ENCODE results near the gene TMEM139.

The TMEM139 gene

GRCh38 chr7:143247372-143247771 lies 37.4 kb upstream of the TMEM139 start:
- DNase-seq (ENCODE audit: low read depth), result no peak
- in situ Hi-C loops (cut with HindIII; ENCODE audit: low sequenced_read_pairs), result no loop called here
- TF ChIP-seq, protein P1, sequence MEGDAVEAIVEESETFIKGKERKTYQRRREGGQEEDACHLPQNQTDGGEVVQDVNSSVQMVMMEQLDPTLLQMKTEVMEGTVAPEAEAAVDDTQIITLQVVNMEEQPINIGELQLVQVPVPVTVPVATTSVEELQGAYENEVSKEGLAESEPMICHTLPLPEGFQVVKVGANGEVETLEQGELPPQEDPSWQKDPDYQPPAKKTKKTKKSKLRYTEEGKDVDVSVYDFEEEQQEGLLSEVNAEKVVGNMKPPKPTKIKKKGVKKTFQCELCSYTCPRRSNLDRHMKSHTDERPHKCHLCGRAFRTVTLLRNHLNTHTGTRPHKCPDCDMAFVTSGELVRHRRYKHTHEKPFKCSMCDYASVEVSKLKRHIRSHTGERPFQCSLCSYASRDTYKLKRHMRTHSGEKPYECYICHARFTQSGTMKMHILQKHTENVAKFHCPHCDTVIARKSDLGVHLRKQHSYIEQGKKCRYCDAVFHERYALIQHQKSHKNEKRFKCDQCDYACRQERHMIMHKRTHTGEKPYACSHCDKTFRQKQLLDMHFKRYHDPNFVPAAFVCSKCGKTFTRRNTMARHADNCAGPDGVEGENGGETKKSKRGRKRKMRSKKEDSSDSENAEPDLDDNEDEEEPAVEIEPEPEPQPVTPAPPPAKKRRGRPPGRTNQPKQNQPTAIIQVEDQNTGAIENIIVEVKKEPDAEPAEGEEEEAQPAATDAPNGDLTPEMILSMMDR (IDR thresholded peaks at IDR 0.05; ENCODE audit: low read depth, low read length, missing control alignments), result no peak
- H3K4me3 ChIP-seq (ENCODE audit: low read depth, low read length), result no peak overlapping the region

DNA sequence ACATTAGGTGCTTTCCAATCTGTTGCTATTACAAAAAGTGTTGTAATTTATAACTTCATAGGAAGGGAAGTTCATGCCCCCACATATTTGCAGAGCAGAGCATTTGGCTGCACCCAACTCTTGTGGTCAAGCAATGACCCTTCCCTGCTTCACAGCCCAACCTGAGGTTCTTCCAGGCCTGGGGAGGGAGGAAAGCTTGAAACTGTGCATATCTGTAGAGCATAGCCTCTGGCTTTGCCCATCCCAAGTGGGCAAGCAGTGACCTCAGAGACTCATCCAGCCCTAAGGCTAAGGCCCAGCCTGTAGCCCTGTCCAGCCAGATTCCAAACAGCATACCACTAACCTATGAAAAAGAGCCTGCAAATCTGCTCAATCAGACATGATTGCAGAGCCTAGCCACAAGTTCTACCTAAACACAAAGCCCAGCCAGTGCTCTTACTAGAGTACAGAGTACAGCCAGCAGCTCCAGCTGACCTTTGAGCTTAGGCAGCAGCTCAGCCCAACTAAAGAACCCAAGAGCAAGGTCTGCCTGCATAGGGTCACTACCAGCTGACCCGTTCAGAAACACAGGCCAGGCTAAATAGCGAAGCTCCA lies 35.9 kb upstream of the TMEM139 start:
- in situ Hi-C loops (cut with HindIII; ENCODE audit: low sequenced_read_pairs), result no loop called here
- H3K4me3 ChIP-seq (ENCODE audit: low read depth, low read length), result no peak overlapping the region
- TF ChIP-seq, protein P1 (IDR thresholded peaks at IDR 0.05; ENCODE audit: low read depth, low read length, missing control alignments), result no peak
- no peak for DNase-seq (ENCODE audit: low read depth)

- DNase-seq (ENCODE audit: low read depth), result no peak
- TF ChIP-seq, protein P1 (IDR thresholded peaks at IDR 0.05; ENCODE audit: low read depth, low read length, missing control alignments), result no peak
- in situ Hi-C loops (cut with HindIII; ENCODE audit: low sequenced_read_pairs), result no loop called here
- H3K4me3 ChIP-seq (ENCODE audit: low read depth, low read length), result no peak overlapping the region
These were observed 34.6 kb upstream of the TMEM139 start for GRCh38 chr7:143250199-143250598.

DNA sequence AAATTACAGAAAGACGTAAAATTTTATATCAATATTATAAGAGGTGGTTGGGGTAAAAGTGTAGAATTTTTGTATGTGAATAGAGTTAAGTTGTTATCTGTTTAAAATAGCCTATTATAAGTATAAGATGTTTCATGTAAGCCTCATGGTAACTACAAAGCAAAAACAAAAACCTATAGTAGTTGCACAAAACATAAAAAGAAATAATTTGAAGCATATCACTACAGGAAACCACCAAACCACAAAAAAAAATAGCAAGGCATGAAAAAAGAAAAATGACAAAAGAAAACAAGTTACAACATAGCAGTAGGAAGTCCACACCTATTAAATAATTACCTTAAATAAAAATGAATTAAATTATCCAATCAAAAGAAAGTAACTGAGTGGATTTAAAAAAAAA lies 33.9 kb upstream of the TMEM139 start:
- no peak overlapping the region for H3K4me3 ChIP-seq (ENCODE audit: low read depth, low read length)
- TF ChIP-seq, protein P1 (IDR thresholded peaks at IDR 0.05; ENCODE audit: low read depth, low read length, missing control alignments), result no peak
- no peak for DNase-seq (ENCODE audit: low read depth)
- in situ Hi-C loops (cut with HindIII; ENCODE audit: low sequenced_read_pairs), result no loop called here

DNA sequence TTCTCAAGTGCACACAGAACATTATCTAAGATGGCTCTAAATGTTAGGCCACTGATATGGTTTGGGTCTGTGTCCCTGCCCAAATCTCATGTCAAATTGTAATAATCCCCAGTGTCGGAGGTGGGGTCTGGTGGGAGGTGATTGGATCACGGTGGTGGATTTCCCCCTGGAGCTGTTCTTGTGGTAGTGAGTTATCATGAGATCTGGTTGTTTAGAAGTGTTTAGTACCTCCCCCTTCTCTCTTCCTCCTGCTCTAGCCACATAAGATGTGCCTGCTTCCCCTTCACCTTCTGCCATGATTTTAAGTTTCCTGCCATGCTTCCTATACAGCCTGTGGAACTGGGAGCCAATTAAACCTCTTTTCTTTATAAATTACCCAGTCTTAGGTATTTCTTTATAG lies 32.8 kb upstream of the TMEM139 start:
- no peak for DNase-seq (ENCODE audit: low read depth)
- no peak overlapping the region for H3K4me3 ChIP-seq (ENCODE audit: low read depth, low read length)
- TF ChIP-seq, protein P1 (IDR thresholded peaks at IDR 0.05; ENCODE audit: low read depth, low read length, missing control alignments), result no peak
- in situ Hi-C loops (cut with HindIII; ENCODE audit: low sequenced_read_pairs), result no loop called here

DNA sequence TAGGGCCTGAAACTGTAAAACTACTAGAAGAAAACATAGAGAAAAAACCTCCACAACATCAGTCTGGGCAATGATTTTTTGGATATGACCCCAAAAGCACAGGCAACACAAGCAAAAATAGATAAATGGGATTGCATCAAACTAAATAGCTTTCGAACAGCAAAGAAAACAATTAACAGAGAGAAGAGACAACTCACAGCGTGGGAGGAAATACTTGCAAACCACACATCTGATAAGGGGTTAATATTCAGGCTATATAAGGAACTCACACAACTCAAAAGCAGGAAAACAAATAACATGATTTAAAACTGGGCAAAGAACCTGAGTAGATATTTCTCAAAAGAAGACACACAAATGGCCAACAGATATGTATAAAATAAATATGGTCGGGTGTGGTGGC lies 29.2 kb upstream of the TMEM139 start:
- in situ Hi-C loops (cut with HindIII; ENCODE audit: low sequenced_read_pairs), result no loop called here
- no peak overlapping the region for H3K4me3 ChIP-seq (ENCODE audit: low read depth, low read length)
- TF ChIP-seq, protein P1 (IDR thresholded peaks at IDR 0.05; ENCODE audit: low read depth, low read length, missing control alignments), result no peak
- no peak for DNase-seq (ENCODE audit: low read depth)

Data from astrocyte of the cerebellum (primary cell).